Measurements from ENCODE around the gene CLNK. TPM values are rescaled to one million over a fixed set of nuclear protein-coding genes. Genes with fewer than 3 reads are reported as not detected.
A peak's percentile ranks its signal among the peaks of the same experiment; 100 is the strongest.

Gene CLNK
- total and polyA plus RNA-seq, 2 donors (not counting 1 experiment from before 2014, with no cell fraction given): 0.57 to 0.75 TPM

- ATAC-seq (ENCODE audit: low read depth) (no peak), DNase-seq (no peak)
- H3K4me1 Mint-ChIP-seq: peaks cover 13% of the 10 kb centered on the region
- CTCF ChIA-PET: interaction anchor here (0.7 kb wide), 1 partner anchor 163 kb away, joined by 3 read pairs; no protein-coding TSS in a partner anchor
- H3K27me3 Mint-ChIP-seq: no peaks in the 10 kb centered on the region
- H3K9me3 ChIP-seq (ENCODE audit: control extremely low read depth in 1 of 3, control insufficient read depth in 2 of 3, insufficient read depth in 1 of 3, low read length in 2 of 3): no peaks in the 10 kb centered on the region
- no peaks in the 10 kb centered on the region for H3K36me3 ChIP-seq (replicated peaks in 1 of 2; ENCODE audit: control extremely low read depth in 1 of 2, control insufficient read depth in 1 of 2, extremely low read depth in 1 of 2, insufficient read depth in 2 of 2, low read length in 1 of 2)
- H3K27ac ChIP-seq (ENCODE audit: low read length in 2 of 2): no peak overlapping the region
- no peak overlapping the region for H3K4me3 Mint-ChIP-seq
- no peak overlapping the region for H3K9ac ChIP-seq (ENCODE audit: low read length)
- POLR2A ChIA-PET: interaction anchor here (0.6 kb wide), 1 partner anchor 141 kb away, joined by 10 read pairs; no protein-coding TSS in a partner anchor
- no peaks in the 10 kb centered on the region for H3K27me3 ChIP-seq (replicated peaks in 1 of 4; ENCODE audit: control extremely low read depth in 1 of 4, control insufficient read depth in 3 of 4, insufficient read depth in 4 of 4, low read length in 3 of 4)
- 78% methylated on average over 3 of the region's 4 CpGs for WGBS (ENCODE audit: insufficient coverage)
- TF ChIP-seq EZH2 (IDR thresholded peaks at IDR 0.05; ENCODE audit: borderline replicate concordance, insufficient read depth, low read depth, low read length, poor library complexity, severe bottlenecking) (no peak), CTCF (IDR thresholded peaks at IDR 0.05) (no peak)
- no peaks in the 10 kb centered on the region for H3K79me2 ChIP-seq (ENCODE audit: control insufficient read depth, insufficient read depth, low read length)
- no peak overlapping the region for H3K4me3 ChIP-seq (ENCODE audit: control extremely low read depth in 1 of 5, extremely low read depth in 1 of 5, insufficient read depth in 1 of 5, low read depth in 2 of 5, low read length in 4 of 5)
- no peak overlapping the region for H3K4me2 ChIP-seq (replicated peaks; ENCODE audit: low read depth, low read length, poor library complexity, severe bottlenecking)
- no peaks in the 10 kb centered on the region for H4K20me1 ChIP-seq (ENCODE audit: control insufficient read depth, insufficient read depth, low read length, poor library complexity, severe bottlenecking)
- H3K27ac Mint-ChIP-seq: no peak overlapping the region
- peaks cover 0 to 8% of the 10 kb centered on the region in 2 donors for H3K4me1 ChIP-seq (ENCODE audit: control insufficient read depth in 2 of 2, insufficient read depth in 2 of 2, low read length in 2 of 2)
- peak overlapping the region; percentile 41 for H2AFZ ChIP-seq (ENCODE audit: insufficient read depth, low read depth, low read length, poor library complexity, severe bottlenecking)
- H3K9me3 Mint-ChIP-seq (ENCODE audit: insufficient read depth): no peaks in the 10 kb centered on the region
- intact Hi-C loops (cut with micrococcal nuclease): no loop called here
Measured at GRCh38 chr4:10599574-10599973, 85.0 kb downstream of the CLNK start.

GRCh38 chr4:10598829-10599228, 85.7 kb downstream of the CLNK start:
- no peak overlapping the region for H3K4me3 ChIP-seq (ENCODE audit: control extremely low read depth in 1 of 5, extremely low read depth in 1 of 5, insufficient read depth in 1 of 5, low read depth in 2 of 5, low read length in 4 of 5)
- no peaks in the 10 kb centered on the region for H3K9me3 Mint-ChIP-seq (ENCODE audit: insufficient read depth)
- no peak overlapping the region for H3K27ac Mint-ChIP-seq
- no peak overlapping the region for H3K4me3 Mint-ChIP-seq
- no peaks in the 10 kb centered on the region for H3K9me3 ChIP-seq (ENCODE audit: control extremely low read depth in 1 of 3, control insufficient read depth in 2 of 3, insufficient read depth in 1 of 3, low read length in 2 of 3)
- peak overlapping the region; percentile 47 for H2AFZ ChIP-seq (ENCODE audit: insufficient read depth, low read depth, low read length, poor library complexity, severe bottlenecking)
- peak overlapping the region; percentile 31 for H3K4me2 ChIP-seq (replicated peaks; ENCODE audit: low read depth, low read length, poor library complexity, severe bottlenecking)
- peaks cover 0 to 8% of the 10 kb centered on the region in 2 donors for H3K4me1 ChIP-seq (ENCODE audit: control insufficient read depth in 2 of 2, insufficient read depth in 2 of 2, low read length in 2 of 2)
- TF ChIP-seq CTCF (IDR thresholded peaks at IDR 0.05) (no peak), EZH2 (IDR thresholded peaks at IDR 0.05; ENCODE audit: borderline replicate concordance, insufficient read depth, low read depth, low read length, poor library complexity, severe bottlenecking) (no peak)
- ATAC-seq (ENCODE audit: low read depth) (no peak), DNase-seq (no peak)
- no peak overlapping the region for H3K9ac ChIP-seq (ENCODE audit: low read length)
- no peaks in the 10 kb centered on the region for H3K36me3 ChIP-seq (replicated peaks in 1 of 2; ENCODE audit: control extremely low read depth in 1 of 2, control insufficient read depth in 1 of 2, extremely low read depth in 1 of 2, insufficient read depth in 2 of 2, low read length in 1 of 2)
- no peak overlapping the region for H3K27ac ChIP-seq (ENCODE audit: low read length in 2 of 2)
- WGBS (ENCODE audit: insufficient coverage): 47% methylated on average over 5 of the region's 6 CpGs
- no peaks in the 10 kb centered on the region for H3K27me3 ChIP-seq (replicated peaks in 1 of 4; ENCODE audit: control extremely low read depth in 1 of 4, control insufficient read depth in 3 of 4, insufficient read depth in 4 of 4, low read length in 3 of 4)
- no peaks in the 10 kb centered on the region for H3K27me3 Mint-ChIP-seq
- ChIA-PET CTCF (no interaction called here), POLR2A (no interaction called here)
- H3K4me1 Mint-ChIP-seq: peaks cover 13% of the 10 kb centered on the region
- intact Hi-C loops (cut with micrococcal nuclease): no loop called here
- H3K79me2 ChIP-seq (ENCODE audit: control insufficient read depth, insufficient read depth, low read length): no peaks in the 10 kb centered on the region
- no peaks in the 10 kb centered on the region for H4K20me1 ChIP-seq (ENCODE audit: control insufficient read depth, insufficient read depth, low read length, poor library complexity, severe bottlenecking)

Measured in B cell (primary cell).